Left ventricle myocardium inferior (tissue), 1 donor: ENCODE results near the gene SPRR1B. TPM values are rescaled to one million over a fixed set of nuclear protein-coding genes. Genes with fewer than 3 reads are reported as not detected.

Experiments
- DNase-seq: peaks from one replicate; pipeline ENCODE4 v3.0.0-alpha.2; 2020
- H3K27ac ChIP-seq: fragments of 200-600 bp; replicated peaks from 2 replicates; pipeline ENCODE4 v1.8.0; 2021
- H3K27me3 ChIP-seq: fragments of 200-600 bp; 2 replicates; pipeline ENCODE4 v1.8.0; 2021; ENCODE audit warnings: low read depth
- H3K36me3 ChIP-seq: fragments of 200-600 bp; 2 replicates; pipeline ENCODE4 v1.8.0; 2021
- H3K4me1 ChIP-seq: fragments of 200-600 bp; 2 replicates; pipeline ENCODE4 v1.8.0; 2021
- H3K4me3 ChIP-seq: fragments of 200-600 bp; 2 replicates; pipeline ENCODE4 v1.8.0; 2021; ENCODE audit warnings: mild to moderate bottlenecking, moderate library complexity
- H3K9me3 ChIP-seq: fragments of 200-600 bp; replicated peaks from 2 replicates; pipeline ENCODE4 v1.8.0; 2021
- CTCF ChIP-seq: fragments of 200-600 bp; IDR thresholded peaks from 2 replicates; pipeline ENCODE4 v1.8.0; 2021; ENCODE audit warnings: antibody characterized with exemption, mild to moderate bottlenecking, borderline replicate concordance
- intact Hi-C: fragments of 100-400 bp; cut with micrococcal nuclease; formaldehyde crosslinking; loops from one replicate; pipeline ENCODE4 v1.11.0; 2022
- total RNA-seq: library from RNA; stranded (reverse); fragmentation: NEBNext Ultra II Directional; extraction: Animal tissue kit (Norgen Biotek cat#: 25700); gene quantifications from one replicate; pipeline ENCODE4 v1.2.1, GENCODE V29; 2021
- donor health status: DM: no; HTN: yes; CAD: no; lungs with severe emphysema.

SPRR1B gene
- total RNA-seq, 1 donor from 2014 or later, result not detected

DNA sequence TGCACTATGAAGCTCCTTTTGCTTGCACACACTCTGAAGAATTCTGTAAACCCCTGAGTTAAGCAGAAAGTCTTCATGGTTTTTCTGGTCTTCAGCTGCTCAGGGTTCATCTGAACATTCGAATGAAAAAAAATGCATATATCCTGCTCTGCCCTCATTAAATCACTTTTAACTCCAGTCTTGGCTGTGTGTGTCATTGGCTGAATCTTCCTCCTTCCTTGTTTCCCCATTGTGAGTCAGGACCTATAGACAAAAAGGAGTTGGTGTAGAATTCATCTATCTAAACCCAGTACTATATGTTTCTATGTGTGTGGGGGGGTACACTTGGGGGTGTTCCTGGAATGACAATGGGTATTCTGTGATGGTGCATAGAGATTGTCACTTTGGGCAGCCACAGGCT lies 6.6 kb upstream of the SPRR1B start:
- no peak for DNase-seq
- Histone ChIP-seq H3K4me3 (no peak overlapping the region), H3K27me3 (no peaks in the 10 kb centered on the region), H3K36me3 (no peaks in the 10 kb centered on the region), H3K4me1 (no peaks in the 10 kb centered on the region), H3K9me3 (no peaks in the 10 kb centered on the region), H3K27ac (no peak overlapping the region)
- intact Hi-C loops, result no loop called here
- TF ChIP-seq CTCF, result no peak

DNA sequence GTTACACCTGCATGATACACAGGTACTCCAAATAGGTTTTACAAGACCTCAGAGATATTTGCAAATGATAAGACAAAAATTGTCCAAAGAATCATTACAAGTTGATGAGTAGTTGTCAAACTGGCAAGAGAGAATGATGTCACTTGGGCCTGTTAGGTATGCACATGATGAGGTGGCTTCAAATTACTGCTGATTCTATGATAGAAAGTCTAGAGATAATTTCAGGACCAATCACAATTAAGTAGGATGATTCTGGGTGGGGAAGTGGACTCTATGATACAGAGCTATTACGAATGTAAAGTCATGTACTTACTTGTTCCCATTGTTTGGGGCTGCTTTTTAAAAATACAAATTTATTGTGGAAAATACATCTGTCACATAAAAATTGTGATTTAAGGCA lies 5.2 kb upstream of the SPRR1B start:
- Histone ChIP-seq H3K27me3 (no peaks in the 10 kb centered on the region), H3K36me3 (no peaks in the 10 kb centered on the region), H3K27ac (no peak overlapping the region), H3K9me3 (no peaks in the 10 kb centered on the region), H3K4me3 (no peak overlapping the region), H3K4me1 (no peaks in the 10 kb centered on the region)
- DNase-seq, result no peak
- intact Hi-C loops, result no loop called here
- no peak for TF ChIP-seq CTCF

DNA sequence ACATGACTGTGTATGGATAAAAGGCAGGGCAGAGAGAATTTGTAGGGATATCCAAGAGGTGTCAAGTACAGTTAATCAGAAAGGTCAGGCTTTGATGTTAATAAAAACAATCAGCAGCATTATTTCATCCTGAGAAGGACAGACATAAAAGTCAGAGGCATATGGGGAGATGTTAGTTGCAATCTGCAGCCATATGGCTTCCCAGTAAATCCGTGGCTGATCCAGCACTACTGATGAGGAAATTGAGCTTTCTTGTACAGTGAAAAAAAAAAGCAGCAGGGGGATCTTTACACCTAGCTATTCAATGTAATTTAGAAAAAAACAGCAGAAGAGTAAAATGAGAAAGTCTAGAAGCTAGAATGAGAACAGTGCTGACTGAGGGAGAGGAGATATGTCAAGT lies 2.2 kb upstream of the SPRR1B start:
- DNase-seq, result no peak
- no peaks in the 10 kb centered on the region for H3K36me3 ChIP-seq
- intact Hi-C loops, result no loop called here
- H3K4me3 ChIP-seq, result no peak overlapping the region
- no peaks in the 10 kb centered on the region for H3K4me1 ChIP-seq
- TF ChIP-seq CTCF, result no peak
- H3K27me3 ChIP-seq, result no peaks in the 10 kb centered on the region
- no peaks in the 10 kb centered on the region for H3K9me3 ChIP-seq
- no peak overlapping the region for H3K27ac ChIP-seq

- H3K36me3 ChIP-seq, result no peaks in the 10 kb centered on the region
- no peaks in the 10 kb centered on the region for H3K4me1 ChIP-seq
- DNase-seq, result no peak
- H3K9me3 ChIP-seq, result no peaks in the 10 kb centered on the region
- H3K27ac ChIP-seq, result no peak overlapping the region
- TF ChIP-seq CTCF, result no peak
- no peaks in the 10 kb centered on the region for H3K27me3 ChIP-seq
- intact Hi-C loops, result no loop called here
- H3K4me3 ChIP-seq, result no peak overlapping the region
These were observed 1.1 kb downstream of the SPRR1B start for GRCh38 chr1:153032073-153032472.

DNA sequence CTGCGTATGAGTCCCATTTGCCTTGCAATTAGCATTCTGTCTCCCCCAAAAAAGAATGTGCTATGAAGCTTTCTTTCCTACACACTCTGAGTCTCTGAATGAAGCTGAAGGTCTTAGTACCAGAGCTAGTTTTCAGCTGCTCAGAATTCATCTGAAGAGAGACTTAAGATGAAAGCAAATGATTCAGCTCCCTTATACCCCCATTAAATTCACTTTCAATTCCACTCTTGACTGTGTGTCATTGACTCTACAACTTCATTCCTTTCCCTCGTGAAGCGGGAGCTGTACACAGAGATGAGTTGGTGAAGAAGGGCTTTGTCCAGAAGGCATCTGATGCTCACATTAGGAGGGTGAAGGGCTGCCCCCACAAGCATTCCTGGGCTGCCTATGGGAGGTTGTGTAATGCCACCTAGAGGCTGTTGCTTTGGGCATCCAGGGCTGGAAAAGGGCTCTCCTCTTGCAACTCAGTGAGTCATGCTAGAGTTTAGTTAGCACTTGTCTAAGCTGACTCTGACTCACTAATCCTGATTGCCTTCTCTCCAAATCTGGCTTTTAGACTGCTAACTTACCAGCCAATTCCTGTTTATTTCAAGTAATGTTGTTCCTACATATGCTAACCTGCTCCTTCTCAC lies 1.8 kb downstream of the SPRR1B start:
- no peak for TF ChIP-seq CTCF
- Histone ChIP-seq H3K27ac (no peak overlapping the region), H3K4me1 (no peaks in the 10 kb centered on the region), H3K9me3 (no peaks in the 10 kb centered on the region), H3K27me3 (no peaks in the 10 kb centered on the region), H3K36me3 (no peaks in the 10 kb centered on the region), H3K4me3 (no peak overlapping the region)
- no peak for DNase-seq
- intact Hi-C loops, result no loop called here
